Tibial artery (tissue), 4 donors: ENCODE data around the gene CSNK1D.

Experiments used
- DNase-seq, 2 donors: peaks; one replicate each; pipeline ENCODE4 v3.0.0-alpha.2; 2019
- H3K27ac ChIP-seq, 2 donors: fragments of 200-600 bp; sonication (generic) in 1 of 2; 1 replicate in 1 of 2; 2 replicates in 1 of 2; pipeline ENCODE4 v1.5.1; 2018 to 2019; ENCODE audit warnings: mild to moderate bottlenecking in 1 of 2
- H3K27me3 ChIP-seq, 2 donors: fragments of 200-600 bp; sonication (generic) in 1 of 2; one replicate each; pipeline versions ENCODE4 v1.5.1 to v1.6.0; 2016 to 2019
- H3K36me3 ChIP-seq, 3 donors: fragments of 200-600 bp; sonication (generic) in 2 of 3; one replicate each; pipeline ENCODE4 v1.5.1; 2016 to 2019; ENCODE audit warnings: mild to moderate bottlenecking in 2 of 3
- H3K4me1 ChIP-seq, 4 donors: fragments of 200-600 bp; sonication (generic) in 2 of 4; 1 replicate in 3 of 4; 2 replicates in 1 of 4; pipeline ENCODE4 v1.5.1; 2016 to 2019
- H3K4me3 ChIP-seq, 2 donors: fragments of 200-600 bp; sonication (generic) in 1 of 2; 1 replicate in 1 of 2; 2 replicates in 1 of 2; pipeline ENCODE4 v1.5.1; 2018 to 2019; ENCODE audit warnings: mild to moderate bottlenecking in 2 of 2
- H3K9me3 ChIP-seq, 3 donors: fragments of 200-600 bp; sonication (generic) in 1 of 3; one replicate each; pipeline ENCODE4 v1.5.1; 2016 to 2019
- intact Hi-C: fragments of 100-400 bp; cut with DNase I; formaldehyde crosslinking; loops from one replicate; pipeline ENCODE4 v1.15.0; 2023; ENCODE audit warnings: low total_unique reads
- TF ChIP-seq, protein P1 (sequence below), 2 experiments: fragments of 200-600 bp in 1 of 2; fragments of 450-650 bp in 1 of 2; IDR thresholded peaks; one replicate each; pipeline ENCODE4 v1.5.1; 2017 to 2019; ENCODE audit warnings: antibody characterized with exemption in 2 of 2, mild to moderate bottlenecking in 1 of 2, moderate library complexity in 1 of 2

CSNK1D gene

DNA sequence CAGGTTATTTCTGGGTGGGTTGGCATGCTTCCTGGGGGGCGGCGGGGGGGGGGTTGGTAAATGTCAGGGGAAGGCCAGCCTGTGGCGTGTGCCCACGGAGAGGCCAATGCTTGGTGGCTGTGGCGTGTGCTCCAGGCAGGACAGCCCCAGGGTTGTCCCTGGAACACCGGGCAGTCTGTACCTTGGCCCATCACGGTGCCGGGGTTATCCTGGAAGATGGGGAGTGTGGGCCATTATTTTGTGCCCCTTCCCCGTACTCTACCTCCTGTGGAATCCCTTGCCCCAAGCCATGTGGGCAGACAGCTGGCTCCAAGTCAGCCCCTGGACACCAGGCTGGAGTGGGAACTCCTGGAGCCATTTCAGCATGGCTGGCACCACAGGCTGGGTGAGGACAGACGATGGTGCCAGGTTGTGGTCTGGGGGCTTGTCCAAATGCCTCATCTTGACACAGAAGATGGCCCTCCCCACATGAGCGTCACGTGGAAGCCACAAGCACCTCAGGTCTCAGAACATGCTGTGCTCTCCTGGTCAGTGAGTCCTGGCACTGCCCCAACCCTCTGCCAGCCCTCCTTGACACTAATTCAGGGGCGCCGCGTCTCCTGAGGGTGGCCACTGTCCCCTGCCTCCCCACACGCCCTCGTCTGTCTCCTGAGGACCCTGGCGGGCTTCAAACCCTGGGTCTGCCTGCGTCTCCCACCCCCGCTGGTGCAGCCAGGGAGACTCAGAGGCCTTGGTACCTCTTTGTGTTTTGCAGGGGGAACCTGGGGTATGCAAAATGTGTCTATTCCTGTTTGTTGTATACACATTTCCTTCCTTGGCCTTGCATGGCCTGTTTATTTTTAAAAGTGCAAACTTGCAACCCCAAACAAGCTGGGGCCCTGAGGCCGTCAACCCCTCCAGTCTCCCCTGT is 40.4 kb downstream of the CSNK1D start:
- Histone ChIP-seq H3K4me1 (peaks cover 0 to 76% (median 65%) of the 10 kb centered on the region in 4 donors), H3K4me3 (no peak overlapping the region), H3K27ac (peak overlapping the region in 1 of 2 donors; percentile 92), H3K9me3 (no peaks in the 10 kb centered on the region), H3K36me3 (peaks cover 0 to 13% (median 0%) of the 10 kb centered on the region in 3 donors), H3K27me3 (peaks cover 0 to 5% of the 10 kb centered on the region in 2 donors)
- DNase-seq = peak in 1 of 2 donors; percentile 73
- intact Hi-C loops = no loop called here
- TF ChIP-seq, protein P1, sequence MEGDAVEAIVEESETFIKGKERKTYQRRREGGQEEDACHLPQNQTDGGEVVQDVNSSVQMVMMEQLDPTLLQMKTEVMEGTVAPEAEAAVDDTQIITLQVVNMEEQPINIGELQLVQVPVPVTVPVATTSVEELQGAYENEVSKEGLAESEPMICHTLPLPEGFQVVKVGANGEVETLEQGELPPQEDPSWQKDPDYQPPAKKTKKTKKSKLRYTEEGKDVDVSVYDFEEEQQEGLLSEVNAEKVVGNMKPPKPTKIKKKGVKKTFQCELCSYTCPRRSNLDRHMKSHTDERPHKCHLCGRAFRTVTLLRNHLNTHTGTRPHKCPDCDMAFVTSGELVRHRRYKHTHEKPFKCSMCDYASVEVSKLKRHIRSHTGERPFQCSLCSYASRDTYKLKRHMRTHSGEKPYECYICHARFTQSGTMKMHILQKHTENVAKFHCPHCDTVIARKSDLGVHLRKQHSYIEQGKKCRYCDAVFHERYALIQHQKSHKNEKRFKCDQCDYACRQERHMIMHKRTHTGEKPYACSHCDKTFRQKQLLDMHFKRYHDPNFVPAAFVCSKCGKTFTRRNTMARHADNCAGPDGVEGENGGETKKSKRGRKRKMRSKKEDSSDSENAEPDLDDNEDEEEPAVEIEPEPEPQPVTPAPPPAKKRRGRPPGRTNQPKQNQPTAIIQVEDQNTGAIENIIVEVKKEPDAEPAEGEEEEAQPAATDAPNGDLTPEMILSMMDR (IDR thresholded peaks at IDR 0.05) = no peak

DNA sequence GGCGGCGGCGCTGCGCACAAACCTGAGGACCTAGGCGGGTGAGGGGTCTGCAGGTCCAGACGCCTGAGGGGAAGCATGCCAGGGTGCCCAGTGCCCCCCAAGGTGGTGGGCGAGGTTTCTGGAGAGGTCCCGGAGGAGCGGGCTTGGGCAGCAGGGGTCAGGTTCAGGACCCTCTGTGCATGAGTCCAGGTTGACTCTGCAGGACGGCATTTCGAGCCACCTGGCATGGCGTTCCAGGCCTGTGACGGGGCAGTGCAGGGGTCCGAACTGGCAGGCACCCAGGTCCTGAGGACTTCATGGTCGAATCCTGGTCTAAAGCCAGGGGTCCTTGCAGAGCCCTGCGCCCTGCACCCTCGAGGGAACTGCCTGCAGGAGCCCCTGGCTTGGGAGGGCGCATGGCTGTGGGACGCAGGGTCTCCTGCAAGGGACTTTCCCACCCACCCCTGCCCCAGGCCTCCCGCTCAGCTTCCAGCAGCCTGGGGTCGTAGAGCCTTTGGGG is 41.1 kb downstream of the CSNK1D start:
- DNase-seq = no peak
- peaks cover 0 to 8% (median 0%) of the 10 kb centered on the region in 3 donors for H3K36me3 ChIP-seq
- intact Hi-C loops = no loop called here
- H3K27me3 ChIP-seq = peaks cover 0 to 13% of the 10 kb centered on the region in 2 donors
- peak overlapping the region; percentile 56 to 58 for H3K4me3 ChIP-seq
- H3K9me3 ChIP-seq = no peaks in the 10 kb centered on the region
- H3K4me1 ChIP-seq = peaks cover 0 to 70% (median 59%) of the 10 kb centered on the region in 4 donors
- TF ChIP-seq, protein P1 (IDR thresholded peaks at IDR 0.05) = no peak
- H3K27ac ChIP-seq = peak overlapping the region; percentile 82 to 92

DNA sequence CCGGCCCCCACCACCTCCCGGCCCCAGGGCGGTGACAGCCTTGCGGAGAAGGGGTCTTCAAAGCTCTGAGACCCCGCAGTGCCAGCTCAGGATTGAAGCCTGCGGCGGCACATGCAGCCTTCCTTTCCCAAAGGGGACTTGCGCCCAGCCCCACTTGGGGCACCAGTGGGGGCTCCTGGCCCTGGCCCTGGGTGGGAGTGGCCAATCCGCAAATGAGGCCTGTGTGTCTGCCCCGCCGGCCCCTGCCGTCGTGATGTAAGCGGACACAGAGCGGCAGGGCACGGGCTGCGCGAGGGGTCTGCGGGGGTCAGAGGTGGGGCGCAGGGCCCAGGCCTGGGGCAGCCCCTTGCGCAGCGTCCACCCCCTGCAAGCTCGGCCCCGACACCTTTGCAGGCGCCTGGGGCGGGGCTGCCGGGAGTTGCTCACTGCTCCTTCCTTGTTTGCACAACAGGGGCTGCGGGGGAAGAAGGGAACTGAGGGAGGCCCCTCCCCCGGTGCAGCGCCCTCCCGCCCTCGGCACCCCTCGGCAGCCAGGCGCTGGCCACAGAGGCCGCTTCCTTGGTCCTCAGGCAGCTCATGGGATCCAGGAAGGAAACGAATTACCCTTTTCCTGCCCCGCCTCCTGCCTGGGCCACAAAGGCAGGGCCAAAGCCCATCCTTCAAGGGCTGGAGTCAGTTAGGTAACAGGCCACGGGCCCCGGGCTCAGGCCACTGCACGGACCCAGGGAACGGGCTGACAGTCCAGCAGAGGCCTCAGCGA is 41.8 kb downstream of the CSNK1D start:
- H3K27me3 ChIP-seq = peaks cover 0 to 19% of the 10 kb centered on the region in 2 donors
- DNase-seq = peak; percentile 85 to 89
- H3K9me3 ChIP-seq = no peaks in the 10 kb centered on the region
- peak overlapping the region; percentile 82 to 92 for H3K27ac ChIP-seq
- intact Hi-C loops = no loop called here
- peak overlapping the region; percentile 56 to 58 for H3K4me3 ChIP-seq
- peaks cover 0 to 2% (median 0%) of the 10 kb centered on the region in 3 donors for H3K36me3 ChIP-seq
- TF ChIP-seq, protein P1 (IDR thresholded peaks at IDR 0.05) = no peak
- H3K4me1 ChIP-seq = peaks cover 0 to 64% (median 55%) of the 10 kb centered on the region in 4 donors

DNA sequence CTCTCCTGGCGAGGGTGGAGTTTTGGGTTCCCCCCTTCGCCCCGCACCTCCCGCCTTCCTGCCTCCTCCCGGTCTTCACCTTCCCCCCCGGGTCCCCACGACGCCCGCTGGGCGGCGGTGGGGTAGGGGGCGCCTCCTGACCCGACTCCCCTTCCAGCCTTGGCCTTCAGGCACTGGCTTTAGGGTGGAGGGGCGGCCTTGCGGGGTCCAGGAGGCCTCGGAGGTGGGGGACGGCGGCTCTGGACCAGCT is 42.3 kb downstream of the CSNK1D start:
- H3K4me1 ChIP-seq = peaks cover 0 to 59% (median 50%) of the 10 kb centered on the region in 4 donors
- TF ChIP-seq, protein P1 (IDR thresholded peaks at IDR 0.05) = no peak
- H3K36me3 ChIP-seq = no peaks in the 10 kb centered on the region
- H3K27me3 ChIP-seq = peaks cover 0 to 24% of the 10 kb centered on the region in 2 donors
- H3K9me3 ChIP-seq = no peaks in the 10 kb centered on the region
- H3K4me3 ChIP-seq = peak overlapping the region; percentile 56 to 58
- intact Hi-C loops = no loop called here
- no peak for DNase-seq
- peak overlapping the region; percentile 82 to 92 for H3K27ac ChIP-seq

DNA sequence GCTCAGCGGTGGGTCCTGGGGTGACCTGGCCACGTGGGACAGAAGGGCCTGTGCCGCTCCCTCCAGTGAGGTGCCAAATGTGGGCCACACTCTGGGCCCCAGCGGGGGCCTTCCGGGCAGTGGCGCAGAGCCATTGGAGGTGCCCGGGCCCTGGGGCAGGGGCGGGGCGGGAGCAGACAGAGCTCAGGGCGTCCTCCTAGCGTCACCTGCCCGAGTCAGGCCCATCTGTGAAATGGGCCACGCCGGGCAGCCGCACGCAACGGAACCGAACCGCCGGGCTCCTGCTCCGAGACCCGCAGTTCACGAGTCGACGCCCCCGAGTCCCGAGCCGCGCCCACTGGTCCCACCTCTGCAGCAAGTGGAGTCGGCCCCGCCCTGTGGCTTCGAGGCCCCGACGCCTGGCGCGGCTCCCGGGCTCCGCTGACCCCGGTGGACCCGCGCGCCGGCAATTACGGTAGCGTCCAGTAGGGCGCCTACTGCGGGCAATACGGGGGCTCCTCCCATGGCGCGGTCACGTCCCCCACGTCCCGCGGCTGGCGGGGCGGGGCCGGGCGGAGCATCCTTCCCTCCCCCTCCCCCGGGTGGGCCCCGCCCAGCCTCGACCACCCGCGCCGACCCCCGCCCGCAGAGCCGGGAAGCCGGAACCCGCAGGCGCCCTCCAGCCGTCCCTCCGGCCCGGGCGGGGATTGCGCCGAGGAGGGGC is 42.7 kb downstream of the CSNK1D start:
- intact Hi-C loops = no loop called here
- TF ChIP-seq, protein P1 (IDR thresholded peaks at IDR 0.05) = peak; percentile 58 to 72
- Histone ChIP-seq H3K36me3 (no peaks in the 10 kb centered on the region), H3K27me3 (peaks cover 0 to 29% of the 10 kb centered on the region in 2 donors), H3K27ac (peak overlapping the region; percentile 82 to 92), H3K9me3 (no peaks in the 10 kb centered on the region), H3K4me3 (peak overlapping the region; percentile 56 to 58), H3K4me1 (peaks cover 0 to 54% (median 46%) of the 10 kb centered on the region in 4 donors)
- DNase-seq = peak; percentile 78 to 94
